IgD-negative memory B cell (primary cell): ENCODE measurements around the gene PRKCZ. TPM values are rescaled to one million over a fixed set of nuclear protein-coding genes. Genes with fewer than 3 reads are reported as not detected.

Source experiments
- H3K27ac Mint-ChIP-seq, 3 donors: one replicate each; pipeline ENCODE4 v1.8.0; 2020 to 2022; ENCODE audit warnings: mild to moderate bottlenecking in 3 of 3, mixed read lengths in 3 of 3, moderate library complexity in 1 of 3
- H3K27me3 Mint-ChIP-seq: one replicate; pipeline ENCODE4 v1.8.0; 2021; ENCODE audit warnings: mixed read lengths
- H3K36me3 Mint-ChIP-seq: one replicate; pipeline ENCODE4 v1.8.0; 2020; ENCODE audit warnings: mild to moderate bottlenecking, mixed read lengths
- H3K4me1 Mint-ChIP-seq, 3 donors: one replicate each; pipeline ENCODE4 v1.8.0; 2020 to 2022; ENCODE audit warnings: mixed read lengths in 3 of 3, mild to moderate bottlenecking in 1 of 3
- H3K4me3 Mint-ChIP-seq, 4 donors: one replicate each; pipeline ENCODE4 v1.8.0; 2020 to 2022; ENCODE audit warnings: mild to moderate bottlenecking in 4 of 4, mixed read lengths in 4 of 4, moderate library complexity in 3 of 4
- H3K9me3 Mint-ChIP-seq, 3 donors: one replicate each; pipeline ENCODE4 v1.8.0; 2020 to 2021; ENCODE audit warnings: mixed read lengths in 3 of 3, mild to moderate bottlenecking in 1 of 3
- polyA plus RNA-seq: library from polyadenylated mRNA; unstranded; fragments of 300-500 nt; fragmentation: Illumina TruSeq; gene quantifications from one replicate; pipeline ENCODE4 v1.2.3, GENCODE V29; 2021

The PRKCZ gene
- polyA plus RNA-seq, 1 donor from 2014 or later: 12.0 TPM

GRCh38 chr1:2124446-2125198, 74.4 kb downstream of the PRKCZ start:
- Mint-ChIP-seq H3K4me3 (no peak overlapping the region), H3K4me1 (peaks cover 8 to 17% (median 13%) of the 10 kb centered on the region in 3 donors), H3K27ac (no peak overlapping the region), H3K9me3 (no peaks in the 10 kb centered on the region), H3K27me3 (no peaks in the 10 kb centered on the region), H3K36me3 (peaks cover 2% of the 10 kb centered on the region)

GRCh38 chr1:2125350-2126211, 75.4 kb downstream of the PRKCZ start:
- H3K4me3 Mint-ChIP-seq: no peak overlapping the region
- peaks cover 8 to 17% (median 12%) of the 10 kb centered on the region in 3 donors for H3K4me1 Mint-ChIP-seq
- H3K27me3 Mint-ChIP-seq: no peaks in the 10 kb centered on the region
- H3K9me3 Mint-ChIP-seq: no peaks in the 10 kb centered on the region
- H3K36me3 Mint-ChIP-seq: peaks cover 2% of the 10 kb centered on the region
- no peak overlapping the region for H3K27ac Mint-ChIP-seq

DNA sequence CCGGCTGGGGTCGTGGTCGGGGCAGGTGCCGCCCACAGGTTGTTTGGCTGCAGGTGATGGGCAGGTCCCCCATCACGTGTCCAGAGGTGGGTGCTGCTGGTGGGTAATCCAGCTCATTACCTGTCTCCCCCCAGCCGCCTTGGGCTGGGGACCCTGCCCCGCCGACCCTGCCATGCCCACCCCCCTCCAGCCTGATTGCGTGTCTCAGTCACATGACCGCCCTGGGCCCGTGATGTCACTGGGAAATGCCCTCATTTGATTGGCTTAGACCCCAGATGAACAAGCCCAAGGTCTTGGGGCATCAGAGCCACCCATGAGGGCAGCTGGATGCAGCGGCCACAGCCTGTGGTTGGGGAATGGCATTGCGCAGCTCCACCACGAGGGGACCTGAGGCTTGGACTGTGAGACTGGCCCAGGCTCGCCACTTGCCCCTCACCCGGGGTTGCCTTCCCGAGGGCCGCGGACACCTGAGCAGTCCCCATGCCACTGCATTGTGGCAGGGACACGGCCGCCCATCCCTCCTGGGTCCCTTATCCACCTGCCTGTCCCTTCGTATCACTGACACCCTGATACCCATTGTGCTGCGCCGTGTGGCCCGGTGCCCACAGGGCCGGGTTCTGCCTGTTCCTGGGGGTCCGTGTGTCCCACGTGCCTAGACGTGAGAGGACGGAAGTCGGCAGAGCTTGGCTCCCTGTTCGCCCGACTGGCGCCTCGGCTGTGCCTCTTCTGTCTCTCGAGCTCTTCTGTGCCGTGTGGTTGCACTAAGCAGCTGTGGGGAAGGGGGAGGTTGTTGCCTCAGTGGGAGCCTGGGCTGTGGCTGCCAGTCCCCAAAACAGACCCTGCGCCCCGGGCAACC, 76.3 kb downstream of the PRKCZ start:
- Mint-ChIP-seq H3K36me3 (peaks cover 2% of the 10 kb centered on the region), H3K27ac (peak overlapping the region in 2 of 3 donors; percentile 70 to 75), H3K4me1 (peaks cover 8 to 17% (median 14%) of the 10 kb centered on the region in 3 donors), H3K9me3 (no peaks in the 10 kb centered on the region), H3K27me3 (no peaks in the 10 kb centered on the region), H3K4me3 (peak overlapping the region; percentile 72 to 95 (median 84))

DNA sequence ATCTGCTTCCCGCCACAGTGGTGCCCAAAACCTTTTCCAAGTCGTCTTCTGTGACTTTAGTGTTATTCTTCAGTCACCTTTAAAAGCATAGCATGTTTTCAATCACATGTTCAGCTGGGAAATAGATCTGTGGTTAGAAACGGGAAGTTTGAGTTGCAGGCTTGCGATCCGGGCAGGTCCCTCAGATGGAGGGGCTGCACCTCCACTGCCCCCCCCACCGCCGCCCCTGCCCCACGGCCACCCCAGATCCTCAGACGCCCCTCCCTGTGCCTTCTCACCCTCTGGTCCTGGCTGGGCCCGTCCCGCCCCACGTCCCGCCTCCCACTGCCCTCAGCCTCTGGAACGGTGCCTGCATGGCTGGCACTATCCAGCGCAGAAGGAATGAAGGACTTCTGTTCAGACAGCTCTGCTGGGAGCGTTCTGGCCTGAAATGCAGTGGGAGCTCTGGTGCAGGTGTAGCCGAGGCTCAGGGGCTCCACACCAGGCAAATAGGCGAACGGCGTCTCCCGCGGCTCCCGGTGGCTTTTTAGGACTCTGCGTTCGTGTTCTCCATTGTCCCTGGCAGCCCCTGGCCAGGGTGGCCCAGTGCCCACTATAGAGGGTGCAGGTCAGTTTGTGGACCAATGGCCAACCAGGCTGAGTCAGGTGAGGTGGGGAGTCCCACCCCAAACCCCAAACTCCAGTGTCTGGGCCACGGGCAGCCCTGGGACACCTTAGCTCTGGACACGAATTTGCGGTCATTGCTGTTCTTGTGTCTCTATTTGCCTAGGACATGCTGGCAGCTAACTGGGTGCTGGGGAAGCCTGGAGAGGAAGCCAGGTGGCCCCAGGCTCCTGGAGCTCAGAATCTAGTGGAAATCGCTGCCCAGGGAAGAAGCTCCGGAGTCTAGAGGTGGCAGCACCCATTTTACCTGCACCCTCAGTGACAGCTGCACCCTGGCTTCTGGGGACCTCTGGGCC, 77.3 kb downstream of the PRKCZ start:
- H3K4me3 Mint-ChIP-seq: peak overlapping the region; percentile 72 to 95 (median 84)
- H3K27ac Mint-ChIP-seq: peak overlapping the region; percentile 23 to 75 (median 70)
- no peaks in the 10 kb centered on the region for H3K27me3 Mint-ChIP-seq
- peaks cover 8 to 19% (median 19%) of the 10 kb centered on the region in 3 donors for H3K4me1 Mint-ChIP-seq
- no peaks in the 10 kb centered on the region for H3K9me3 Mint-ChIP-seq
- peaks cover 2% of the 10 kb centered on the region for H3K36me3 Mint-ChIP-seq

DNA sequence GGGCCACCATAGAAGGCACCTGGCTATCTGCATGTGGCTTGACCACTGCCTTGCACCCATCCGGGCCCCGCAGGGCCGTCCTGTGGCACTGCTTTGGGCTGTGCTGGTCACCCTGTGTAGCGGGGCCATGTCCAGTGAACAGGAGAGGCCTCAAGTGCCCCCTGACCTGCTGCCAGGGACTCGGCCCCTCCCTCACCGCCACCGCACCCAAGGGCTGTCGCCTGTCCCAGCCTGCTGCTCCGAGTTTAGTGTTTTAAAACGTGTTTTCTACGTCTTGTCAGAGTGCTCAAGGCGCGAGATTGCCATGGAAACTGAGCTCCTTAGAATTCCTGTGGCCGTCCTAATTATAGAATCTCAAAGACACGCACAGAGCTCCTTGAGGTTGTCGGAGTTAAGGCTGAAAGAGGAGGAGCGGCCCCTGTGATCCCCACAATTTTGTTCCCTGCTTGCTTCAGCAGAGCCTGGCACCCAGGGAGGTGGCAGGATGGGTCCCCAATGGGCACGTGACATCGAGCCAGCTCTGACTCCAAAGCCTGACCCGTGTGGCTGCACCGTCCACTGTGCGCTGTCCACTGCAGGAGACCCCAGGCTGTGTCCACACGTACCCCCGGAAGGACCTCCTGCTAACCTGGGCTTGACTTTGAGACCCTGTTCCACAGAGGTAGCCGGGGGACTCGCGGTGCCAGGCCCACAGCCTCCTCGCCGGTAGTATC, 78.1 kb downstream of the PRKCZ start:
- no peak overlapping the region for H3K4me3 Mint-ChIP-seq

DNA sequence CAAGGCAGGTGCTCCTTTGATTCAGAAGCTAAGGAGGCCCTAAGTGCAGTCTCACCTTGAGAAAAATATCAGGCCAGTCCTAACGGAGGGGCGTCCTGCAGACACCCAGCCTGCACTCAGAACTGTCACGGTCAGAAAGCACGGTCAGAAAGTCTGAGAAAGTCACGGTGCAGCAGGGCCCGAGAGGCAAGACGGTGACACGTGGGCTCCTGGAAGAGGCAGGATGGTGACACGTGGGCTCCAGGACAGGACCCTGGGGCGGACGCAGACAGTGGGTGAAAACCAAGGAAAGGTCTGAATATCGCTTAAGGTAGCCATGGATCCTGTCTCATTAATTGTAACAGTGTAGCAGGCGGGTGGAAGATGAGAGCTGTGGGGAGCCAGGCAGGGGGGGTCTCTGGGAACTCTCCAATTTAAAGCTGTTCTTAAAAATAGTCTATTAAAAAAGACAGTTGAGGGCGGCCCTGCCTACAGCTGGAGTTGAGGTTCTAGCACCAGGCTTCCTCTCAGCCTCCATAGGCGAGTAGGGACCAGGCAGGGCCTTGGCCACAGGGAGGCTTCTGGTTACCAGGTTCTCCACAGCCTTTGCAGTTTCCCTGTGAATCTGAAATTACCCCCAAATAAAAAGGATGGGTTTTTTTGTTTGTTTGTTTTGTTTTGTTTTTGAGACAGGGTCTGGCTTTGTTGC, 79.2 kb downstream of the PRKCZ start:
- Mint-ChIP-seq H3K4me1 (peaks cover 15 to 25% (median 25%) of the 10 kb centered on the region in 3 donors), H3K9me3 (no peaks in the 10 kb centered on the region), H3K4me3 (no peak overlapping the region), H3K36me3 (peaks cover 2% of the 10 kb centered on the region), H3K27me3 (no peaks in the 10 kb centered on the region), H3K27ac (no peak overlapping the region)

More for the DNA sequence above, 78.1 kb downstream of the PRKCZ start:
- Mint-ChIP-seq H3K36me3 (peaks cover 2% of the 10 kb centered on the region), H3K4me1 (peaks cover 15 to 25% (median 25%) of the 10 kb centered on the region in 3 donors), H3K9me3 (no peaks in the 10 kb centered on the region), H3K27ac (peak overlapping the region in 1 of 3 donors; percentile 35), H3K27me3 (no peaks in the 10 kb centered on the region)

GRCh38 chr1:2130156-2130555, 79.9 kb downstream of the PRKCZ start:
- no peaks in the 10 kb centered on the region for H3K36me3 Mint-ChIP-seq
- H3K27ac Mint-ChIP-seq: no peak overlapping the region
- H3K4me3 Mint-ChIP-seq: no peak overlapping the region
- H3K4me1 Mint-ChIP-seq: peaks cover 15 to 23% (median 23%) of the 10 kb centered on the region in 3 donors
- H3K27me3 Mint-ChIP-seq: no peaks in the 10 kb centered on the region
- no peaks in the 10 kb centered on the region for H3K9me3 Mint-ChIP-seq

DNA sequence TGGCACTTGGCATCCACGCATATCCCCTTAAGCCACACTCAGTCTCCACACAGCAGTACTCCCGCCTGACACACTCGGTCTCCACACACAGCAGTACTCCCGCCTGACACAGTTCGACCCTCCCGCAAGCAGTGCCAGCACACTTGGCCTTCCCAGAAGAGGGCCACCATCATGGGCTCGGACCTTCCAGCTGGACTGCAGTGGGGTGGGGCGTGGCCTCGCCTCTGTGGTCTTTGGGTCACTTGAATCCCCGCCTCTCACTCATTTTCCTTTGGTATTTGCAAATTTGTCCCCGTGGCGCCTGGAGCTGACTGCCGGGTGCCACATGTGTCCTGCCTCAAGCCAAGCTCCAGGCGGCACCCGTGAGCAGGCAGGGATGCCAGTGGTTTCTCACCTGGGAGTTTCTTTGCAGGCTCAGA, 80.7 kb downstream of the PRKCZ start:
- H3K36me3 Mint-ChIP-seq: no peaks in the 10 kb centered on the region
- H3K9me3 Mint-ChIP-seq: no peaks in the 10 kb centered on the region
- peaks cover 15 to 22% (median 22%) of the 10 kb centered on the region in 3 donors for H3K4me1 Mint-ChIP-seq
- no peaks in the 10 kb centered on the region for H3K27me3 Mint-ChIP-seq
- H3K27ac Mint-ChIP-seq: no peak overlapping the region
- H3K4me3 Mint-ChIP-seq: peak overlapping the region in 1 of 4 donors; percentile 41

DNA sequence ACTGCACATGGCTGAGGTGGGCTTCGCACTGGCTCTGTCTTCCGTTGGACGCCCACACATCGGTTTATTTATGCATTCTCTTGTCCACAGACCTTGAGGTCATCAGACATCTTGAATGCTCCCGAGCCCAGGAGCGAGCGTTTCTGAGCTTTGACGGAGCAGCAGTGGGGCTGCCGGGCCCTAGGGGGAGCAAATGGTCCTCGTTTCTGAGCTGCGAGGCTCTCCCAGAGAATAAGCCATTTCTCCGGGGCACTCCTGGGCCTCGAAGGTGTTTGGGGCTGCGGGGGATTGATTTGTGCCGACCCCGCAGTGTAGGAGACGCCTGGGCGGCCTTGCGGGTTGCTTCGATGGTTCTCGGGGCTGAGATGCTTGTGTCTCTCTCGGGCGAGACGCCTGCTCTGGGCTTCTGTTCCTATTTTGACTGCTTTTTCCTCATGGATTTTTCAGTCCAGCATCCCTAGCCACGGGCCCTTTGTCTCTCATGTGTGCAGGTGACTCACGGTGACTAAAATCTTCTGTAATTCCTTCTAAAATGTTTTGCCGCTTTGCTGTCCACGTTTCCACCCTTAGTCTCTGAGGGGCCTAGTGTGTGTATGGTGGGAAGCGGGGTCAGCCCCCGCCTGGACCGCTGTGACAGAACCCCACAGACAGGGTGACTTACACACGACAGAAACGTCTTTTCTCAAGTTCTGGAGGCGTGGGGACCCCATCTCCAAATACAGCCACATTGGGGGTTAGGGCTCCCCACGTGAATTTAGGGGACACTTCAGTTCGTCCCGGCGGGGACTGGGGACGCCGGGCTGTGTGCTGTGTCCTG, 82.2 kb downstream of the PRKCZ start:
- peak overlapping the region; percentile 80 to 96 (median 89) for H3K4me3 Mint-ChIP-seq
- H3K27ac Mint-ChIP-seq: peak overlapping the region; percentile 76 to 94 (median 89)
- H3K4me1 Mint-ChIP-seq: peaks cover 7 to 16% (median 15%) of the 10 kb centered on the region in 3 donors

GRCh38 chr1:2133039-2133878, 83.0 kb downstream of the PRKCZ start:
- Mint-ChIP-seq H3K4me1 (peaks cover 7 to 16% (median 15%) of the 10 kb centered on the region in 3 donors), H3K9me3 (no peaks in the 10 kb centered on the region), H3K27me3 (no peaks in the 10 kb centered on the region), H3K36me3 (no peaks in the 10 kb centered on the region), H3K27ac (peak overlapping the region; percentile 76 to 94 (median 89)), H3K4me3 (peak overlapping the region; percentile 80 to 96 (median 89))

More for the DNA sequence above, 82.2 kb downstream of the PRKCZ start:
- Mint-ChIP-seq H3K9me3 (no peaks in the 10 kb centered on the region), H3K27me3 (no peaks in the 10 kb centered on the region), H3K36me3 (no peaks in the 10 kb centered on the region)

DNA sequence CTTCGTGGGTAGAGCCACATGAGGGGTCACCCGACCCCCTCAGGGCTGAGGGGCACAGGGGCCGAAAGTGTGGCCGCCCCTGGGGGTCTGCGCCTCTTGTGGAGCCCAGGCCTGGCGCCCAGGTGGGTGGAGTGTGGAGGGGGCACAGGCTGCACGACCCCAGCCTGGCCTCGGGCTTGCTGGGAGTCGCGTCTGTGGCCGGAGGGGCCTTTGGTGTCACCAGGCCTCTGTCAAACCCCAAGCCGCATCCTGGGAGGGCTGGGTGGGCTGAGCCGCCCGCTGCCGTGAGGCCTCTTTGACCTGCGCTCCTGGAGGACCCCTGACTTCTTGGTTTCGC, 83.6 kb downstream of the PRKCZ start:
- Mint-ChIP-seq H3K27ac (peak overlapping the region in 1 of 3 donors; percentile 79), H3K4me3 (peak overlapping the region in 3 of 4 donors; percentile 8 to 96 (median 80)), H3K9me3 (no peaks in the 10 kb centered on the region), H3K36me3 (no peaks in the 10 kb centered on the region), H3K4me1 (peaks cover 7 to 17% (median 15%) of the 10 kb centered on the region in 3 donors), H3K27me3 (no peaks in the 10 kb centered on the region)
